ENCODE measurements around the gene DUSP8.

DNA sequence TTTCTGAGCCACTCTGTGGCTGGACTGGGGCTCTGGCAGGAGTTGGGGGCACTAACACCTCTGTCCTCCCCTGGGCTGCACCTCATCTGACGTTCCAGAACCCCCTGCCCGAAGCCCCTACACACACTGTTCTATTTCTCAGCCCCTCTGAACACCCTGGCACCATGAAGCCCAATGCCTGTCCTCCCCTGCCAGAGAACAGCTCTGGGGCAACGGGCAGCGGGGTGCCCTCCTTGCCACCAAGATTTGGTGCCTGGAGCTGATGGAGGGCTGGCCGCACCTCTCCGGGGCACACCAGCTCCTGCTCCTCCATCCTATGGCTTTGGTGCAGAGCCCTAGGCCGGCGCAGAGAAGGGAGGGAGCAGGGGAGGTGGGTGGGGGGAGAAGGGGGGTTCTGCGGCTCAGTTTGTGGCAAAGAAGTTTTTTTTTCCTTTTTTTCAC is 16.3 kb downstream of the DUSP8 start:
- no peak for TF ChIP-seq CTCF (IDR thresholded peaks at IDR 0.05; ENCODE audit: poor library complexity, severe bottlenecking)
- no peak for TF ChIP-seq EZH2 (IDR thresholded peaks at IDR 0.05; ENCODE audit: borderline replicate concordance, insufficient read depth, low read length, poor library complexity, severe bottlenecking)
- TF ChIP-seq, protein P1, sequence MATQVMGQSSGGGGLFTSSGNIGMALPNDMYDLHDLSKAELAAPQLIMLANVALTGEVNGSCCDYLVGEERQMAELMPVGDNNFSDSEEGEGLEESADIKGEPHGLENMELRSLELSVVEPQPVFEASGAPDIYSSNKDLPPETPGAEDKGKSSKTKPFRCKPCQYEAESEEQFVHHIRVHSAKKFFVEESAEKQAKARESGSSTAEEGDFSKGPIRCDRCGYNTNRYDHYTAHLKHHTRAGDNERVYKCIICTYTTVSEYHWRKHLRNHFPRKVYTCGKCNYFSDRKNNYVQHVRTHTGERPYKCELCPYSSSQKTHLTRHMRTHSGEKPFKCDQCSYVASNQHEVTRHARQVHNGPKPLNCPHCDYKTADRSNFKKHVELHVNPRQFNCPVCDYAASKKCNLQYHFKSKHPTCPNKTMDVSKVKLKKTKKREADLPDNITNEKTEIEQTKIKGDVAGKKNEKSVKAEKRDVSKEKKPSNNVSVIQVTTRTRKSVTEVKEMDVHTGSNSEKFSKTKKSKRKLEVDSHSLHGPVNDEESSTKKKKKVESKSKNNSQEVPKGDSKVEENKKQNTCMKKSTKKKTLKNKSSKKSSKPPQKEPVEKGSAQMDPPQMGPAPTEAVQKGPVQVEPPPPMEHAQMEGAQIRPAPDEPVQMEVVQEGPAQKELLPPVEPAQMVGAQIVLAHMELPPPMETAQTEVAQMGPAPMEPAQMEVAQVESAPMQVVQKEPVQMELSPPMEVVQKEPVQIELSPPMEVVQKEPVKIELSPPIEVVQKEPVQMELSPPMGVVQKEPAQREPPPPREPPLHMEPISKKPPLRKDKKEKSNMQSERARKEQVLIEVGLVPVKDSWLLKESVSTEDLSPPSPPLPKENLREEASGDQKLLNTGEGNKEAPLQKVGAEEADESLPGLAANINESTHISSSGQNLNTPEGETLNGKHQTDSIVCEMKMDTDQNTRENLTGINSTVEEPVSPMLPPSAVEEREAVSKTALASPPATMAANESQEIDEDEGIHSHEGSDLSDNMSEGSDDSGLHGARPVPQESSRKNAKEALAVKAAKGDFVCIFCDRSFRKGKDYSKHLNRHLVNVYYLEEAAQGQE (IDR thresholded peaks at IDR 0.05; ENCODE audit: borderline replicate concordance) = no peak
- TF ChIP-seq MXI1 (conservative IDR thresholded peaks at IDR 0.05; ENCODE audit: poor library complexity, severe bottlenecking) = no peak
- TF ChIP-seq RAD21 (conservative IDR thresholded peaks at IDR 0.05) = no peak
- no peak for TF ChIP-seq TAF1 (IDR thresholded peaks at IDR 0.05; ENCODE audit: low read depth)
- TF ChIP-seq SMC3 (conservative IDR thresholded peaks at IDR 0.05; ENCODE audit: poor library complexity) = no peak
- TF ChIP-seq POLR2AphosphoS5 (IDR thresholded peaks at IDR 0.05) = no peak
- no peak for TF ChIP-seq EP300 (conservative IDR thresholded peaks at IDR 0.05; ENCODE audit: poor library complexity, severe bottlenecking)
